ENCODE data around the gene ARL8A. TPM values are rescaled to one million over a fixed set of nuclear protein-coding genes. Genes with fewer than 3 reads are reported as not detected.

The ARL8A gene
- total RNA-seq, 2 donors from 2014 or later: 72.8 to 82.0 TPM

DNA sequence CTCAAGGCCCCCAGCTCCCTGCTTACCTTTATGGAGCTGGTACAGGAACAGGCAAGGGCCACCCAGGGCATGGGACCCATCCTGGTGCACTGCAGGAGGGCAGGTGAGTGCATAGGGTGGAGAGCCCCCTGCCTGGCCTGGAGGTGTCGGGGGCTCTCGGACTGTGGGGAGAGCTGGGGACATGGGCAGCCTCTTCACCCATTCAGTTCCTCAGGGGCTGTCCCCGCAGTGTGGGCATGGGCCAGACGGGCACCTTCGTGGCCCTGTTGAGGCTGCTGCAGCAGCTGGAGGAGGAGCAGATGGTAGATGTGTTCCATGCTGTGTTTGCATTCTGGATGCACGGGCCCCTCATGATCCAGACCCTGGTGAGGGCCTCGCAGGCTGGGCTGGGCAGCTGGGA, 41.8 kb upstream of the ARL8A start:
- no peak overlapping the region for H3K4me3 Mint-ChIP-seq
- TF ChIP-seq CTCF (conservative IDR thresholded peaks at IDR 0.05): no peak
- Histone ChIP-seq H3K27ac (ENCODE audit: low read depth, low read length) (no peak overlapping the region), H3K9ac (ENCODE audit: extremely low read depth, low read length, poor library complexity, severe bottlenecking) (no peak overlapping the region), H3K36me3 (ENCODE audit: control insufficient read depth, insufficient read depth, low read length) (no peaks in the 10 kb centered on the region), H3K4me1 (ENCODE audit: control insufficient read depth, insufficient read depth, low read length) (no peaks in the 10 kb centered on the region), H3K9me3 (ENCODE audit: control insufficient read depth, low read length) (no peaks in the 10 kb centered on the region), H3K4me3 (ENCODE audit: low read length) (no peak overlapping the region), H3K27me3 (ENCODE audit: control insufficient read depth, insufficient read depth, low read length, poor library complexity, severe bottlenecking) (no peaks in the 10 kb centered on the region)
- no peaks in the 10 kb centered on the region for H3K9me3 Mint-ChIP-seq
- H3K27me3 Mint-ChIP-seq (ENCODE audit: insufficient read depth): peaks cover 21% of the 10 kb centered on the region
- H3K4me1 Mint-ChIP-seq: peaks cover 13% of the 10 kb centered on the region
- 80 to 88% methylated on average over 1 to 7 of the region's 7 CpGs for WGBS, 2 experiments (ENCODE audit: insufficient coverage in 1 of 2, insufficient read length in 1 of 2)
- H3K27ac Mint-ChIP-seq: no peak overlapping the region
- H3K36me3 Mint-ChIP-seq (ENCODE audit: low read depth): no peaks in the 10 kb centered on the region
- DNase-seq: no peak

DNA sequence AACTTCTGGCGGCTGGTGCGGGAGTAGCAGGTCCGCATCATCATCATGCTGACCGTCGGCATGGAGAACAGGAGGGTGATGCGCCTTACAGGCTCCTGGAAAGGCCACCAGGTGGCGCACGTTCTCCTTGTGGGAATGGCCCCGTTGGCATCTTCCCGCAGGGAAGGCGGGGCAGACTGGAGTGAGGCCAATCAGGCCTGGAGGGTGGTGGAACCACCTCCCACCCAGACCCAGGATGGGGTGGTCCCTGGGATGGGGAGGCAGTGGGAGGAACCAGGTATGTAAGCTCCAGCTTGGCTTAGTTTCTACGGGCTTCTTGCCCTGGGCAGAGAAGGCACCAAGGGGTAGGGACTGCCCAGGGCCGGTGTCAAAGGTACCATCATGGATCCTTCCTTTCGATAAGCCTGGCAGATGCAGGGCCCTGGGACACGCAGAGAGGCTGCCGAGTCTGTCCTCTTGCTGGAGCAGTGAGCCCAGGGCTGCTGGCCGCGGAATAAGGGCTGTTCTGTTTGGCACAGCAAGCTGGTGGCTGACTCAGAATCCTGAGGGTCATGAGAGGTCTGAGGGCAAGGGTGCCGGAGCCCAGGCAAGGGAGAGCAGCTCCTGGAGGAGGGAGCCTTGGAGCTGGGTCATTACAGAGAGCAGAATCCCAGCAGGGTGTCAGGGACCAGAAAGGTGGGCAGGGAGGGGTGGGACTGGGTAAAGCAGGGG, 40.4 kb upstream of the ARL8A start:
- peak; percentile 99 for TF ChIP-seq CTCF (conservative IDR thresholded peaks at IDR 0.05)
- no peak overlapping the region for H3K27ac ChIP-seq (ENCODE audit: low read depth, low read length)
- H3K4me3 ChIP-seq (ENCODE audit: low read length): no peak overlapping the region
- Mint-ChIP-seq H3K9me3 (no peaks in the 10 kb centered on the region), H3K4me3 (no peak overlapping the region), H3K36me3 (ENCODE audit: low read depth) (no peaks in the 10 kb centered on the region), H3K27me3 (ENCODE audit: insufficient read depth) (peaks cover 21% of the 10 kb centered on the region), H3K27ac (no peak overlapping the region), H3K4me1 (peaks cover 13% of the 10 kb centered on the region)
- H3K36me3 ChIP-seq (ENCODE audit: control insufficient read depth, insufficient read depth, low read length): no peaks in the 10 kb centered on the region
- DNase-seq: peak; percentile 99
- no peak overlapping the region for H3K9ac ChIP-seq (ENCODE audit: extremely low read depth, low read length, poor library complexity, severe bottlenecking)
- H3K4me1 ChIP-seq (ENCODE audit: control insufficient read depth, insufficient read depth, low read length): no peaks in the 10 kb centered on the region
- H3K9me3 ChIP-seq (ENCODE audit: control insufficient read depth, low read length): no peaks in the 10 kb centered on the region
- 28 to 32% methylated on average over 18 to 19 of the region's 19 CpGs for WGBS, 2 experiments (ENCODE audit: insufficient coverage in 1 of 2, insufficient read length in 1 of 2)
- no peaks in the 10 kb centered on the region for H3K27me3 ChIP-seq (ENCODE audit: control insufficient read depth, insufficient read depth, low read length, poor library complexity, severe bottlenecking)

DNA sequence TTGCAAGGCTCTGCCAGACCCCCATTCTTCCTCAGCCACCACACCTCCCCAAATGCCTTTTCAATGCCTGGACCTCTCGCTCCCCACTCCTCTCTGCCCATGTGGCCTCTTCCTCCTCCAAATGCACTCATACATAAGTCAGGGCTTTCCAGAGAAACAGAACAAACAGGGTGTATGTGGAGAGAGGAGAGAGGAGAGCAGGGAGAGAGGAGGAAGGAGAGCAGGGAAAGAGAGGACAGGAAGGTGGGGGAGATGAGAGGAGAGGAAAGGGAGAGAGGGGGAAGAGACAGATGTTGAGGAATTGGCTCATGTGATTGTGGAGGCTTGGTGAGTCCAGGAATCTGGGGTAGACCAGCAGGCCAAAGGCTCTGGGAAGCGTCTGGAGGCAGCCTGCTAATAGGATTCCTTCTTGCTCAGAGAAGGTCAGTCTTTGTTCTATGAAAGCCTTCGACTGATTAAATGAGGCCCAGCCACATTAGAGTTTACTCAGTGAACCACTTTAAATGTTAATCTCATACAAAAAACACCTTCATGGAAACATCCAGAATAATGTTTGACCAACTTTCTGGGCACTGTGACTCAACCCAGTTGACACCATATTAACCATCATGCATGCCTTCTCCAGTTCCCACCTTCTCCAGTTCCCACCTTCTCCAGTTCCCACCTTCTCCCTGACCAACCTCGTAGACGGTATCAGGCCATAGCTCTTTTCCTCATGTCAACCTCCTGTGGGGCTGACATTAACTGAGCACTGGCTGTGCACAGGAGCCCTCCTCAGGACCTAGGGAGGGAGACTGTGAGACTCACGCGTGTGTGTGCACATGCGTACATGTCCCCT, 37.7 kb upstream of the ARL8A start:
- peaks cover 8% of the 10 kb centered on the region for H3K4me1 Mint-ChIP-seq
- no peaks in the 10 kb centered on the region for H3K36me3 ChIP-seq (ENCODE audit: control insufficient read depth, insufficient read depth, low read length)
- peaks cover 18% of the 10 kb centered on the region for H3K27me3 Mint-ChIP-seq (ENCODE audit: insufficient read depth)
- no peak for TF ChIP-seq CTCF (conservative IDR thresholded peaks at IDR 0.05)
- H3K4me3 ChIP-seq (ENCODE audit: low read length): no peak overlapping the region
- H3K9me3 ChIP-seq (ENCODE audit: control insufficient read depth, low read length): no peaks in the 10 kb centered on the region
- H3K4me3 Mint-ChIP-seq: no peak overlapping the region
- no peaks in the 10 kb centered on the region for H3K27me3 ChIP-seq (ENCODE audit: control insufficient read depth, insufficient read depth, low read length, poor library complexity, severe bottlenecking)
- no peak overlapping the region for H3K27ac Mint-ChIP-seq
- H3K27ac ChIP-seq (ENCODE audit: low read depth, low read length): no peak overlapping the region
- H3K36me3 Mint-ChIP-seq (ENCODE audit: low read depth): no peaks in the 10 kb centered on the region
- H3K9ac ChIP-seq (ENCODE audit: extremely low read depth, low read length, poor library complexity, severe bottlenecking): no peak overlapping the region
- whole genome bisulfite sequencing, 2 experiments (ENCODE audit: insufficient coverage in 1 of 2, insufficient read length in 1 of 2): 91 to 93% methylated on average over 7 to 8 of the region's 8 CpGs
- no peaks in the 10 kb centered on the region for H3K9me3 Mint-ChIP-seq
- DNase-seq: peak; percentile 38
- no peaks in the 10 kb centered on the region for H3K4me1 ChIP-seq (ENCODE audit: control insufficient read depth, insufficient read depth, low read length)
